ENCODE measurements around the gene FAM234B.

Gene FAM234B

GRCh38 chr12:13004361-13004760 lies 39.8 kb upstream of the FAM234B start:
- Mint-ChIP-seq H3K4me3 (no peak overlapping the region), H3K27ac (no peak overlapping the region), H3K36me3 (no peaks in the 10 kb centered on the region), H3K4me1 (peaks cover 14% of the 10 kb centered on the region), H3K27me3 (peaks cover 42% of the 10 kb centered on the region), H3K9me3 (no peaks in the 10 kb centered on the region)
- CTCF ChIA-PET: interaction anchor here (1.3 kb wide), 2 partner anchors 22 to 88 kb away, joined by 3 read pairs; no protein-coding TSS in a partner anchor
- no peak for DNase-seq

GRCh38 chr12:13004986-13005385 lies 39.2 kb upstream of the FAM234B start:
- DNase-seq: no peak
- Mint-ChIP-seq H3K27ac (no peak overlapping the region), H3K9me3 (no peaks in the 10 kb centered on the region), H3K36me3 (no peaks in the 10 kb centered on the region), H3K4me1 (peaks cover 9% of the 10 kb centered on the region), H3K27me3 (peaks cover 38% of the 10 kb centered on the region), H3K4me3 (no peak overlapping the region)
- CTCF ChIA-PET: interaction anchor here (1.3 kb wide), 2 partner anchors 23 to 88 kb away, joined by 3 read pairs; no protein-coding TSS in a partner anchor

- Mint-ChIP-seq H3K36me3 (no peaks in the 10 kb centered on the region), H3K27me3 (peaks cover 39% of the 10 kb centered on the region), H3K4me3 (no peak overlapping the region), H3K27ac (no peak overlapping the region), H3K4me1 (peaks cover 9% of the 10 kb centered on the region), H3K9me3 (no peaks in the 10 kb centered on the region)
- no peak for DNase-seq
- CTCF ChIA-PET: no interaction called here
Measured at GRCh38 chr12:13005649-13006048, 38.5 kb upstream of the FAM234B start.

- no peaks in the 10 kb centered on the region for H3K36me3 Mint-ChIP-seq
- peaks cover 37% of the 10 kb centered on the region for H3K27me3 Mint-ChIP-seq
- DNase-seq: no peak
- CTCF ChIA-PET: no interaction called here
- no peak overlapping the region for H3K27ac Mint-ChIP-seq
- H3K4me1 Mint-ChIP-seq: no peaks in the 10 kb centered on the region
- H3K4me3 Mint-ChIP-seq: no peak overlapping the region
- H3K9me3 Mint-ChIP-seq: no peaks in the 10 kb centered on the region
Measured at GRCh38 chr12:13007496-13008233, 36.5 kb upstream of the FAM234B start.

GRCh38 chr12:13008741-13009380 lies 35.3 kb upstream of the FAM234B start:
- CTCF ChIA-PET: interaction anchor here (0.5 kb wide), 1 partner anchor 339 kb away, joined by 3 read pairs; no protein-coding TSS in a partner anchor

GRCh38 chr12:13011098-13011497 lies 33.1 kb upstream of the FAM234B start:
- H3K4me1 Mint-ChIP-seq: no peaks in the 10 kb centered on the region
- H3K9me3 Mint-ChIP-seq: no peaks in the 10 kb centered on the region
- H3K27me3 Mint-ChIP-seq: peaks cover 30% of the 10 kb centered on the region
- no peak overlapping the region for H3K4me3 Mint-ChIP-seq
- H3K27ac Mint-ChIP-seq: no peak overlapping the region
- no peak for DNase-seq
- CTCF ChIA-PET: no interaction called here
- no peaks in the 10 kb centered on the region for H3K36me3 Mint-ChIP-seq

More at GRCh38 chr12:13008741-13009380, 35.3 kb upstream of the FAM234B start:
- H3K9me3 Mint-ChIP-seq: no peaks in the 10 kb centered on the region
- H3K4me3 Mint-ChIP-seq: no peak overlapping the region
- no peaks in the 10 kb centered on the region for H3K36me3 Mint-ChIP-seq
- H3K27ac Mint-ChIP-seq: no peak overlapping the region
- DNase-seq: no peak
- no peaks in the 10 kb centered on the region for H3K4me1 Mint-ChIP-seq
- peaks cover 31% of the 10 kb centered on the region for H3K27me3 Mint-ChIP-seq

GRCh38 chr12:13022851-13023271 lies 21.3 kb upstream of the FAM234B start:
- no peaks in the 10 kb centered on the region for H3K9me3 Mint-ChIP-seq
- no peak for DNase-seq
- H3K4me3 Mint-ChIP-seq: no peak overlapping the region
- no peak overlapping the region for H3K27ac Mint-ChIP-seq
- no peaks in the 10 kb centered on the region for H3K36me3 Mint-ChIP-seq
- CTCF ChIA-PET: no interaction called here
- peaks cover 23% of the 10 kb centered on the region for H3K27me3 Mint-ChIP-seq
- H3K4me1 Mint-ChIP-seq: no peaks in the 10 kb centered on the region

GRCh38 chr12:13023811-13024530 lies 20.2 kb upstream of the FAM234B start:
- no peaks in the 10 kb centered on the region for H3K9me3 Mint-ChIP-seq
- H3K27me3 Mint-ChIP-seq: peaks cover 19% of the 10 kb centered on the region
- CTCF ChIA-PET: no interaction called here
- no peaks in the 10 kb centered on the region for H3K4me1 Mint-ChIP-seq
- no peaks in the 10 kb centered on the region for H3K36me3 Mint-ChIP-seq
- no peak for DNase-seq
- H3K27ac Mint-ChIP-seq: no peak overlapping the region
- H3K4me3 Mint-ChIP-seq: no peak overlapping the region

GRCh38 chr12:13024531-13024916 lies 19.7 kb upstream of the FAM234B start:
- Mint-ChIP-seq H3K27me3 (peaks cover 22% of the 10 kb centered on the region), H3K27ac (no peak overlapping the region), H3K4me1 (no peaks in the 10 kb centered on the region), H3K4me3 (no peak overlapping the region), H3K9me3 (no peaks in the 10 kb centered on the region), H3K36me3 (no peaks in the 10 kb centered on the region)
- DNase-seq: no peak
- CTCF ChIA-PET: no interaction called here

GRCh38 chr12:13026286-13026685 lies 17.9 kb upstream of the FAM234B start:
- no peak overlapping the region for H3K4me3 Mint-ChIP-seq
- no peak overlapping the region for H3K27ac Mint-ChIP-seq
- H3K9me3 Mint-ChIP-seq: no peaks in the 10 kb centered on the region
- H3K4me1 Mint-ChIP-seq: no peaks in the 10 kb centered on the region
- CTCF ChIA-PET: no interaction called here
- no peaks in the 10 kb centered on the region for H3K36me3 Mint-ChIP-seq
- no peak for DNase-seq
- H3K27me3 Mint-ChIP-seq: peaks cover 25% of the 10 kb centered on the region

- Mint-ChIP-seq H3K27me3 (peaks cover 25% of the 10 kb centered on the region), H3K9me3 (no peaks in the 10 kb centered on the region), H3K27ac (no peak overlapping the region), H3K4me1 (no peaks in the 10 kb centered on the region), H3K4me3 (no peak overlapping the region), H3K36me3 (no peaks in the 10 kb centered on the region)
- DNase-seq: no peak
- CTCF ChIA-PET: no interaction called here
Measured at GRCh38 chr12:13027032-13027431, 17.1 kb upstream of the FAM234B start.

GRCh38 chr12:13027508-13027907 lies 16.7 kb upstream of the FAM234B start:
- Mint-ChIP-seq H3K27me3 (peaks cover 25% of the 10 kb centered on the region), H3K27ac (no peak overlapping the region), H3K4me1 (no peaks in the 10 kb centered on the region), H3K4me3 (no peak overlapping the region), H3K9me3 (no peaks in the 10 kb centered on the region), H3K36me3 (no peaks in the 10 kb centered on the region)
- CTCF ChIA-PET: no interaction called here
- DNase-seq: no peak

- CTCF ChIA-PET: interaction anchor here (0.8 kb wide), 1 partner anchor 43 kb away, joined by 3 read pairs; no protein-coding TSS in a partner anchor
- Mint-ChIP-seq H3K4me3 (no peak overlapping the region), H3K27me3 (peaks cover 25% of the 10 kb centered on the region), H3K4me1 (no peaks in the 10 kb centered on the region), H3K9me3 (no peaks in the 10 kb centered on the region), H3K27ac (no peak overlapping the region), H3K36me3 (no peaks in the 10 kb centered on the region)
- no peak for DNase-seq
Measured at GRCh38 chr12:13028825-13029570, 15.2 kb upstream of the FAM234B start.

Data from activated naive CD4-positive, alpha-beta T cell treated with anti-CD3 and anti-CD28 coated beads, Interleukin-2, amount 10 ng/mL, durations not matched to agents 7 days and 5 days (primary cell).